Measurements from ENCODE around the gene PKIG.

GRCh38 chr20:44643154-44643519, 60.8 kb downstream of the PKIG start:
- TF ChIP-seq, protein P1, sequence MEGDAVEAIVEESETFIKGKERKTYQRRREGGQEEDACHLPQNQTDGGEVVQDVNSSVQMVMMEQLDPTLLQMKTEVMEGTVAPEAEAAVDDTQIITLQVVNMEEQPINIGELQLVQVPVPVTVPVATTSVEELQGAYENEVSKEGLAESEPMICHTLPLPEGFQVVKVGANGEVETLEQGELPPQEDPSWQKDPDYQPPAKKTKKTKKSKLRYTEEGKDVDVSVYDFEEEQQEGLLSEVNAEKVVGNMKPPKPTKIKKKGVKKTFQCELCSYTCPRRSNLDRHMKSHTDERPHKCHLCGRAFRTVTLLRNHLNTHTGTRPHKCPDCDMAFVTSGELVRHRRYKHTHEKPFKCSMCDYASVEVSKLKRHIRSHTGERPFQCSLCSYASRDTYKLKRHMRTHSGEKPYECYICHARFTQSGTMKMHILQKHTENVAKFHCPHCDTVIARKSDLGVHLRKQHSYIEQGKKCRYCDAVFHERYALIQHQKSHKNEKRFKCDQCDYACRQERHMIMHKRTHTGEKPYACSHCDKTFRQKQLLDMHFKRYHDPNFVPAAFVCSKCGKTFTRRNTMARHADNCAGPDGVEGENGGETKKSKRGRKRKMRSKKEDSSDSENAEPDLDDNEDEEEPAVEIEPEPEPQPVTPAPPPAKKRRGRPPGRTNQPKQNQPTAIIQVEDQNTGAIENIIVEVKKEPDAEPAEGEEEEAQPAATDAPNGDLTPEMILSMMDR (IDR thresholded peaks at IDR 0.05): no peak
- no peak for TF ChIP-seq POLR2A (IDR thresholded peaks at IDR 0.05)
